OCI-LY7 (cell line): ENCODE measurements around the gene COPZ1. TPM values are rescaled to one million over a fixed set of nuclear protein-coding genes. Genes with fewer than 3 reads are reported as not detected.
"Not testable (repeated sequence)": the region's sequence is repeated elsewhere in the genome, so short reads cannot be mapped to it uniquely, and the experiment has no call there.

Experiments
- BruUV-seq: library from RNA; stranded (reverse); fragments of 400-500 nt; replicated peaks from 2 replicates; lab custom pipeline; 2021; lab: Mats Ljungman, UMichigan
- CTCF ChIA-PET: fragments of 300-600 bp; sonication (Branson Sonifier 250); formaldehyde crosslinking; loops from one replicate; lab custom pipeline; 2022; ENCODE audit warnings: antibody characterized with exemption; ENCODE audit not compliant: unreplicated experiment; lab: Charles Lee
- POLR2A ChIA-PET: fragments of 300-600 bp; sonication (Branson Sonifier 250); formaldehyde crosslinking; loops from one replicate; lab custom pipeline; 2022; ENCODE audit warnings: antibody characterized with exemption; lab: Charles Lee
- DNase-seq: peaks from one replicate; pipeline ENCODE4 v3.0.0-alpha.2; 2015; ENCODE audit warnings: low spot score
- H2AFZ ChIP-seq: fragments of 200-600 bp; sonication (generic), shearing (Covaris generic); 2 replicates; pipeline ENCODE4 v1.6.1; 2014; ENCODE audit warnings: mild to moderate bottlenecking, antibody characterized with exemption, low read length, moderate library complexity
- H3K27ac ChIP-seq: fragments of 200-600 bp; sonication (generic); 2 replicates; pipeline ENCODE4 v1.5.1; 2014; ENCODE audit warnings: mixed run types, low read depth, mild to moderate bottlenecking, moderate library complexity, low read length, inconsistent platforms; ENCODE audit not compliant: poor library complexity, severe bottlenecking
- H3K36me3 ChIP-seq: fragments of 200-600 bp; sonication (generic); 2 replicates; pipeline ENCODE4 v1.6.1; 2014; ENCODE audit warnings: mild to moderate bottlenecking, antibody characterized with exemption, low read length, moderate library complexity, mixed read lengths; ENCODE audit not compliant: insufficient read depth
- H3K4me1 ChIP-seq: fragments of 200-600 bp; sonication (generic); 2 replicates; pipeline ENCODE4 v1.5.1; 2014; ENCODE audit warnings: mild to moderate bottlenecking, low read length; ENCODE audit not compliant: insufficient read depth, poor library complexity, severe bottlenecking
- H3K4me2 ChIP-seq: fragments of 200-600 bp; sonication (generic); 2 replicates; pipeline ENCODE4 v1.6.1; 2014; ENCODE audit warnings: mild to moderate bottlenecking, low read length
- H3K4me3 ChIP-seq: fragments of 200-600 bp; sonication (generic); 2 replicates; pipeline ENCODE4 v1.5.1; 2014; ENCODE audit warnings: mild to moderate bottlenecking, low read depth, low read length; ENCODE audit not compliant: poor library complexity, severe bottlenecking
- H3K79me2 ChIP-seq: fragments of 200-600 bp; sonication (generic); 2 replicates; pipeline ENCODE4 v1.6.1; 2016; ENCODE audit warnings: low read depth, mild to moderate bottlenecking, low read length, moderate library complexity, mixed read lengths; ENCODE audit not compliant: insufficient read depth
- H3K9me2 ChIP-seq: fragments of 200-600 bp; sonication (generic); 2 replicates; pipeline ENCODE4 v1.6.1; 2016; ENCODE audit warnings: mild to moderate bottlenecking, low read length, mixed read lengths; ENCODE audit not compliant: insufficient read depth
- H3K9me3 ChIP-seq: fragments of 200-600 bp; sonication (generic); 2 replicates; pipeline ENCODE4 v1.6.1; 2014; ENCODE audit warnings: mild to moderate bottlenecking, mixed run types, low read length, mixed read lengths
- H4K20me1 ChIP-seq: fragments of 200-600 bp; sonication (generic); 2 replicates; pipeline ENCODE4 v1.6.1; 2014; ENCODE audit warnings: mild to moderate bottlenecking, antibody characterized with exemption, low read length, moderate library complexity, mixed read lengths; ENCODE audit not compliant: insufficient read depth
- EZH2phosphoT487 ChIP-seq: fragments of 200-600 bp; sonication (generic); IDR thresholded peaks from 2 replicates; pipeline ENCODE4 v1.6.1; 2018; ENCODE audit warnings: low read depth, borderline replicate concordance, mild to moderate bottlenecking, mixed run types, antibody characterized with exemption, low read length, moderate library complexity, mixed read lengths
- intact Hi-C: fragments of 100-400 bp; cut with micrococcal nuclease; formaldehyde crosslinking; loops from one replicate; pipeline ENCODE4 v1.10.0; 2022; ENCODE audit not compliant: unreplicated experiment
- total RNA-seq, 2 experiments: library from RNA; depleted of rRNA in 1 of 2; stranded (reverse); fragments of >200 nt in 1 of 2; shearing (Covaris generic) in 1 of 2; gene quantifications; 2 replicates each; pipeline ENCODE4 v1.2.3, GENCODE V29; 2014 to 2022
- TF ChIP-seq, protein P1 (sequence below): fragments of 200-600 bp; sonication (generic); conservative IDR thresholded peaks from 2 replicates; pipeline ENCODE4 v1.5.1; 2014; ENCODE audit warnings: mild to moderate bottlenecking, antibody characterized with exemption, low read length, moderate library complexity, mixed read lengths

COPZ1 gene
- total RNA-seq, 2 experiments from 2014 or later, result 86.0 to 121 TPM

- no peaks in the 10 kb centered on the region for H3K9me2 ChIP-seq
- H3K36me3 ChIP-seq, result peaks cover 89% of the 10 kb centered on the region
- H3K4me1 ChIP-seq, result peaks cover 54% of the 10 kb centered on the region
- peak overlapping the region; percentile 70 for H3K4me2 ChIP-seq
- BruUV-seq, result no TSS peak
- peak overlapping the region; percentile 89 for H3K4me3 ChIP-seq
- H3K79me2 ChIP-seq, result peaks cover 61% of the 10 kb centered on the region
- peak overlapping the region; percentile 85 for H3K27ac ChIP-seq
- no peaks in the 10 kb centered on the region for H3K9me3 ChIP-seq
- CTCF ChIA-PET, result no interaction called here
- TF ChIP-seq, protein P1, sequence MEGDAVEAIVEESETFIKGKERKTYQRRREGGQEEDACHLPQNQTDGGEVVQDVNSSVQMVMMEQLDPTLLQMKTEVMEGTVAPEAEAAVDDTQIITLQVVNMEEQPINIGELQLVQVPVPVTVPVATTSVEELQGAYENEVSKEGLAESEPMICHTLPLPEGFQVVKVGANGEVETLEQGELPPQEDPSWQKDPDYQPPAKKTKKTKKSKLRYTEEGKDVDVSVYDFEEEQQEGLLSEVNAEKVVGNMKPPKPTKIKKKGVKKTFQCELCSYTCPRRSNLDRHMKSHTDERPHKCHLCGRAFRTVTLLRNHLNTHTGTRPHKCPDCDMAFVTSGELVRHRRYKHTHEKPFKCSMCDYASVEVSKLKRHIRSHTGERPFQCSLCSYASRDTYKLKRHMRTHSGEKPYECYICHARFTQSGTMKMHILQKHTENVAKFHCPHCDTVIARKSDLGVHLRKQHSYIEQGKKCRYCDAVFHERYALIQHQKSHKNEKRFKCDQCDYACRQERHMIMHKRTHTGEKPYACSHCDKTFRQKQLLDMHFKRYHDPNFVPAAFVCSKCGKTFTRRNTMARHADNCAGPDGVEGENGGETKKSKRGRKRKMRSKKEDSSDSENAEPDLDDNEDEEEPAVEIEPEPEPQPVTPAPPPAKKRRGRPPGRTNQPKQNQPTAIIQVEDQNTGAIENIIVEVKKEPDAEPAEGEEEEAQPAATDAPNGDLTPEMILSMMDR, result no peak
- no peak for TF ChIP-seq EZH2phosphoT487
- POLR2A ChIA-PET, result interaction anchor here (0.6 to 1.2 kb wide), 3 partner anchors 16 to 79 kb away, joined by 3 to 4 read pairs (median 3); no protein-coding TSS in a partner anchor
- no peak overlapping the region for H2AFZ ChIP-seq
- no peak for DNase-seq
- intact Hi-C loops, result no loop called here
- peaks cover 56% of the 10 kb centered on the region for H4K20me1 ChIP-seq
Measured at GRCh38 chr12:54282949-54283593, 41.9 kb upstream of the COPZ1 start.

- Histone ChIP-seq H3K36me3 (peaks cover 83% of the 10 kb centered on the region), H3K4me2 (peak overlapping the region; percentile 70), H3K4me1 (peaks cover 52% of the 10 kb centered on the region), H3K4me3 (peak overlapping the region; percentile 89), H3K79me2 (peaks cover 49% of the 10 kb centered on the region), H4K20me1 (peaks cover 50% of the 10 kb centered on the region)
- H3K27ac ChIP-seq, intact Hi-C loops, CTCF ChIA-PET, H2AFZ ChIP-seq, DNase-seq, H3K9me3 ChIP-seq, H3K9me2 ChIP-seq: not testable (repeated sequence)
- POLR2A ChIA-PET, result interaction anchor here (0.8 to 1.2 kb wide), 4 partner anchors 15 to 267 kb away, joined by 3 read pairs; no protein-coding TSS in a partner anchor
- TSS peak; percentile 57 for BruUV-seq
Measured at GRCh38 chr12:54284070-54284780, 40.7 kb upstream of the COPZ1 start.

GRCh38 chr12:54285150-54286041 is 39.5 kb upstream of the COPZ1 start:
- peak overlapping the region; percentile 16 for H3K27ac ChIP-seq
- no peaks in the 10 kb centered on the region for H3K9me2 ChIP-seq
- no peak for TF ChIP-seq EZH2phosphoT487
- TF ChIP-seq, protein P1, result peak; percentile 69
- BruUV-seq, result no TSS peak
- no peak for DNase-seq
- H3K4me2 ChIP-seq, result peak overlapping the region; percentile 70
- ChIA-PET CTCF (no interaction called here), POLR2A (no interaction called here)
- peaks cover 52% of the 10 kb centered on the region for H3K4me1 ChIP-seq
- H4K20me1 ChIP-seq, result peaks cover 50% of the 10 kb centered on the region
- peak overlapping the region; percentile 36 for H3K4me3 ChIP-seq
- H3K36me3 ChIP-seq, result peaks cover 80% of the 10 kb centered on the region
- H3K79me2 ChIP-seq, result peaks cover 45% of the 10 kb centered on the region
- intact Hi-C loops, result loop anchor here (2.0 kb wide), 1 partner anchor 73 kb away; no protein-coding TSS in a partner anchor
- no peak overlapping the region for H2AFZ ChIP-seq
- no peaks in the 10 kb centered on the region for H3K9me3 ChIP-seq
